Measurements from ENCODE around the gene IL17RB.

GRCh38 chr3:53835257-53835656, 11.1 kb upstream of the IL17RB start:
- TF ChIP-seq, protein P1, sequence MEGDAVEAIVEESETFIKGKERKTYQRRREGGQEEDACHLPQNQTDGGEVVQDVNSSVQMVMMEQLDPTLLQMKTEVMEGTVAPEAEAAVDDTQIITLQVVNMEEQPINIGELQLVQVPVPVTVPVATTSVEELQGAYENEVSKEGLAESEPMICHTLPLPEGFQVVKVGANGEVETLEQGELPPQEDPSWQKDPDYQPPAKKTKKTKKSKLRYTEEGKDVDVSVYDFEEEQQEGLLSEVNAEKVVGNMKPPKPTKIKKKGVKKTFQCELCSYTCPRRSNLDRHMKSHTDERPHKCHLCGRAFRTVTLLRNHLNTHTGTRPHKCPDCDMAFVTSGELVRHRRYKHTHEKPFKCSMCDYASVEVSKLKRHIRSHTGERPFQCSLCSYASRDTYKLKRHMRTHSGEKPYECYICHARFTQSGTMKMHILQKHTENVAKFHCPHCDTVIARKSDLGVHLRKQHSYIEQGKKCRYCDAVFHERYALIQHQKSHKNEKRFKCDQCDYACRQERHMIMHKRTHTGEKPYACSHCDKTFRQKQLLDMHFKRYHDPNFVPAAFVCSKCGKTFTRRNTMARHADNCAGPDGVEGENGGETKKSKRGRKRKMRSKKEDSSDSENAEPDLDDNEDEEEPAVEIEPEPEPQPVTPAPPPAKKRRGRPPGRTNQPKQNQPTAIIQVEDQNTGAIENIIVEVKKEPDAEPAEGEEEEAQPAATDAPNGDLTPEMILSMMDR (IDR thresholded peaks at IDR 0.05): no peak
- no peak for TF ChIP-seq EZH2 (IDR thresholded peaks at IDR 0.05; ENCODE audit: borderline replicate concordance, insufficient read depth, low read depth, low read length, poor library complexity, severe bottlenecking)

Measured in B cell (primary cell).